Neural progenitor cell (in vitro differentiated cells): Measurements from ENCODE around the gene BLCAP.

ENCODE experiments used
- EZH2 ChIP-seq: fragments of 200-600 bp; sonication (generic); IDR thresholded peaks from 2 replicates; pipeline ENCODE4 v1.6.1; 2017; ENCODE audit warnings: antibody characterized with exemption, mild to moderate bottlenecking, moderate library complexity
- TF ChIP-seq, protein P1 (sequence below): fragments of 200-600 bp; sonication (generic); IDR thresholded peaks from 2 replicates; pipeline ENCODE4 v1.5.1; 2017; ENCODE audit warnings: antibody characterized with exemption, mild to moderate bottlenecking

DNA sequence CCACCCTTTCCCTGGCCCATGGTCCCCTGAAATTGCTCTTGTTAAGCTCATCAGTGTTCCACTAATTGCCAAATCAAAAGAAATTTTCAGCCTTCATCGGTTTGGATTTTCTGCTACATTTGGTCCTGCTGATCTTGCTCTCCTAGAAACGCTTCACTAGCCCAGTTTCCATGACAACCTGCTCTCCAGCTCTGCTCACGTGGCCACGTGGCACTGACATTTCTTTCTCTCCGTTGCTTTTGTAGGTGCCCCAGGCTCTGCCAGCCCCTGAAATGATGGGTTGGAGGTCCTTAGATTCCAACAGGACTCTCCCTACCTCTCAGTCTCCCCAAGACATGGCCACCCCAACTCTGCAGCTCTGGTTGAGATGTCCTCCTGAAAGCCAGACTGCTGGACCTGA lies 52.4 kb downstream of the BLCAP start:
- TF ChIP-seq, protein P1, sequence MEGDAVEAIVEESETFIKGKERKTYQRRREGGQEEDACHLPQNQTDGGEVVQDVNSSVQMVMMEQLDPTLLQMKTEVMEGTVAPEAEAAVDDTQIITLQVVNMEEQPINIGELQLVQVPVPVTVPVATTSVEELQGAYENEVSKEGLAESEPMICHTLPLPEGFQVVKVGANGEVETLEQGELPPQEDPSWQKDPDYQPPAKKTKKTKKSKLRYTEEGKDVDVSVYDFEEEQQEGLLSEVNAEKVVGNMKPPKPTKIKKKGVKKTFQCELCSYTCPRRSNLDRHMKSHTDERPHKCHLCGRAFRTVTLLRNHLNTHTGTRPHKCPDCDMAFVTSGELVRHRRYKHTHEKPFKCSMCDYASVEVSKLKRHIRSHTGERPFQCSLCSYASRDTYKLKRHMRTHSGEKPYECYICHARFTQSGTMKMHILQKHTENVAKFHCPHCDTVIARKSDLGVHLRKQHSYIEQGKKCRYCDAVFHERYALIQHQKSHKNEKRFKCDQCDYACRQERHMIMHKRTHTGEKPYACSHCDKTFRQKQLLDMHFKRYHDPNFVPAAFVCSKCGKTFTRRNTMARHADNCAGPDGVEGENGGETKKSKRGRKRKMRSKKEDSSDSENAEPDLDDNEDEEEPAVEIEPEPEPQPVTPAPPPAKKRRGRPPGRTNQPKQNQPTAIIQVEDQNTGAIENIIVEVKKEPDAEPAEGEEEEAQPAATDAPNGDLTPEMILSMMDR: no peak
- no peak for TF ChIP-seq EZH2
